Activated naive CD8-positive, alpha-beta T cell treated with anti-CD3 and anti-CD28 coated beads, Interleukin-2, amount 50 U/mL, for 24 hours (primary cell): Measurements from ENCODE around the gene FOSL2.
A peak's percentile ranks its signal among the peaks of the same experiment; 100 is the strongest.

ENCODE experiments used
- ATAC-seq: fragments of 150-1000 bp; cut with Tn5 transposase; one replicate; pipeline ENCODE4 v1.10.0; 2021
- DNase-seq: peaks from one replicate; pipeline ENCODE4 v3.0.0; 2021
- H3K27ac Mint-ChIP-seq: one replicate; pipeline ENCODE4 v1.8.0; 2021; ENCODE audit warnings: mild to moderate bottlenecking, mixed read lengths
- H3K27me3 Mint-ChIP-seq: one replicate; pipeline ENCODE4 v1.8.0; 2021; ENCODE audit warnings: mixed read lengths
- H3K36me3 Mint-ChIP-seq: one replicate; pipeline ENCODE4 v1.8.0; 2021; ENCODE audit warnings: low read depth, mixed read lengths
- H3K4me1 Mint-ChIP-seq: one replicate; pipeline ENCODE4 v1.8.0; 2021; ENCODE audit warnings: mixed read lengths
- H3K4me3 Mint-ChIP-seq: one replicate; pipeline ENCODE4 v1.8.0; 2021; ENCODE audit warnings: mild to moderate bottlenecking, moderate library complexity, mixed read lengths
- H3K9me3 Mint-ChIP-seq: one replicate; pipeline ENCODE4 v1.8.0; 2021; ENCODE audit warnings: mixed read lengths

The FOSL2 gene

DNA sequence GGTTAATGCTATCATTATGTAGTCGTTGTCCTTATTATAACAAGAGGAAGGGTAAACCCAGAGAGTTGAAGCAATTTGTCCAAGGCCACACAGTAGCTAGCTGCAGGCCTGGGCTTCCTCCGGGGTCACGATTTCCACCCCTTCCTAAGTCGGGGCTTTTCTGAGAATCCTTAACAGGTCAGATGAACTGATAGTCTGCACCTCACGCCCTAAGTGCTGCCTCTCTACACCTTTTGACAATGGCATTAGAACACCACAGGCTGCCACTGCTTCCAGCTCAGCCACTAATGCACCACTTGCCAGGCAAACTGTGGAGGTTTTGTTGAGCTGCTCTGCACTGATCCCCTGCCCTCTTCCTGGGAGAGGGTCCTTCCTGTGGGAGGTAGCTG, 37.7 kb downstream of the FOSL2 start:
- Mint-ChIP-seq H3K4me1 (peaks cover 25% of the 10 kb centered on the region), H3K36me3 (no peaks in the 10 kb centered on the region), H3K27me3 (no peaks in the 10 kb centered on the region), H3K4me3 (no peak overlapping the region), H3K9me3 (peaks cover 6% of the 10 kb centered on the region), H3K27ac (no peak overlapping the region)
- ATAC-seq: peak; percentile 13
- no peak for DNase-seq

DNA sequence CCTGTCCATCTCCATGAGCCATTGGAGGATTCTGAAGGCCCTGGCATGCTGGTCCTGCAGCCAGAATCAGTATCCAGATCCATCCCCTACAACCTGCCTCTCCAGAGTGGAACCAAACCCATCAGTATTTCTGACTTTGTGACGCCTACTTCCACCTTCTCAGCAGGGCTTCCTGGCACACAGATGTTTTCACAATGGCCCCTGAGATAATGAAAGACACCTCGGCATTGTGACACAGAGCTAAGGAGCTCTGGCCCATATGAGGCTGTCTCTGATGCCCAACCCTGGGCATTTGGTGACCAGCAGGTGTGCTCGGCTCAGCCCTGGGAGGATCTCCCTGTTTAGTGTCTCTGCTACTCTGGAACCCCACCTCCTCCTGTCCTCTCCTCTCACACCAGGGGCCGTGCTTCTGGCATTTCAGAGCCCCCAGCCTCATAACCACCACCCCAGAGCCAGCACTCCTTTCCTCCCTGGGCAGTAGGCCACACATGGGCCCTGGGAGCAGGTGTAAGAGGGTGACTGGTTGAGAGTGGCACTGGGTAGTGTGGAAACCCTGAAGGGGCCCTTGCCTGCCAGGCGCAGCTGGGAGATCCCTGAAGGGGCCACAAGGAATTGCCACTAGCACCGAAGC, 38.2 kb downstream of the FOSL2 start:
- H3K27me3 Mint-ChIP-seq: no peaks in the 10 kb centered on the region
- no peaks in the 10 kb centered on the region for H3K36me3 Mint-ChIP-seq
- no peak overlapping the region for H3K27ac Mint-ChIP-seq
- H3K4me1 Mint-ChIP-seq: peaks cover 24% of the 10 kb centered on the region
- peaks cover 6% of the 10 kb centered on the region for H3K9me3 Mint-ChIP-seq
- H3K4me3 Mint-ChIP-seq: no peak overlapping the region
- DNase-seq (no peak), ATAC-seq (no peak)

DNA sequence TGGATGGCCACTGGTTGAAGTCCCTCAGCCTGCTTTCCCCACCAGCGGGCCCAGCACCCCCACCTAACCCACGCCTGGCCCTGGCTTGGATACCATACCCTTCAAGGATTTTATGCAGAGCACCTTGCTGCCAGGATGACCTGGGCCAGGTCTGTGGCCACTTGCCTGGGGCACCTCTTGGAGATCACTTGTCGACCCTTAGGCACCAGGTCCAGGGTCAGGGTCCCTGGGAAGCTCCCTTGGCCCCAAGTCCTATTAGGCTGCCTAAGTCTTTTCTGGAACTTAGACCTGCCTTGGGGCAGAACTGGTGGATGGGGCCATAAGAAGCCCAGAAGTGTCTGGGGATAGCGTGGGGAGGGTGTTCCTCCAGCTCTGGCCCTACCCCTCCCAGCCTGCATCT, 39.1 kb downstream of the FOSL2 start:
- Mint-ChIP-seq H3K4me3 (no peak overlapping the region), H3K36me3 (no peaks in the 10 kb centered on the region), H3K27me3 (no peaks in the 10 kb centered on the region), H3K9me3 (peaks cover 6% of the 10 kb centered on the region), H3K27ac (no peak overlapping the region), H3K4me1 (peaks cover 22% of the 10 kb centered on the region)
- no peak for DNase-seq
- no peak for ATAC-seq

DNA sequence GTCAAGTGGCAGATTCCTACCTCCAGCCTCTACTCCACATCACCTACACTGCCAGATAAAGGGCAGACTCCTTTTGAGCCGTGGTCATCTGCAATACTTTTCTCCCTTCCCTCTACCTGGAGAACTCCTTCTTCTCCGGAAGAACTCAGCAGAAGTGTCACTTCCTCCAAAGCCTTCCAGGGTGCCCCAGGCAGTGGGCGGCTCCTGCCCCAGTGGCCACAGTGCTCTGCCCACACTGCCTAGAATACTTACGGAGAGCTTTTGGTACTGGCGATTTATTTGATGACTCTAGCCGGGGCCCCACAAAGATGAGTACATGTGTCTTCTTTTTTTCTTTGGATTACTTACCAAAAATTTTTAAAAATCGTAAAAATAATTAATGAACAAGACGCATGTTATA, 39.7 kb downstream of the FOSL2 start:
- Mint-ChIP-seq H3K9me3 (peaks cover 6% of the 10 kb centered on the region), H3K4me1 (peaks cover 22% of the 10 kb centered on the region), H3K27me3 (no peaks in the 10 kb centered on the region), H3K27ac (no peak overlapping the region), H3K36me3 (no peaks in the 10 kb centered on the region), H3K4me3 (no peak overlapping the region)
- DNase-seq: no peak
- ATAC-seq: no peak

DNA sequence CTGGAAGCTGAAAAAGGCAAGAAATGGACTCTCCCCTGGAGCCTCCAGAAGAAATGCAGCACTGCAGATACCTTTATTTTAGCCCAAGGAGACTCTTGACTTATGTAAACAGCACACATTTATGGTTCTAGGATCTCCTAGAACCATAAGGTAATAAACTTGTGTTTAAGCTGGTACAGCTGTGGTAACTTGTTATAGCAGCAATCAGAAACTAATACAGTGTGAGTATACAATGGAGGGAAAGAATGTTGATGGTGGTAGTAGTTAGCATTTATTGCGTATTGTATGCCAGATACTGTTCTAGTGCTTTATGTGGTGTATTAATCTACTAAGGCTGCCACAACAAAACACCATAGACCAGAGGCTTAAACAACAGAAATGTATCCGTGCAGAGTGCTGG, 40.6 kb downstream of the FOSL2 start:
- H3K4me3 Mint-ChIP-seq: no peak overlapping the region
- no peak for ATAC-seq
- peaks cover 6% of the 10 kb centered on the region for H3K9me3 Mint-ChIP-seq
- H3K4me1 Mint-ChIP-seq: peaks cover 26% of the 10 kb centered on the region
- H3K27me3 Mint-ChIP-seq: no peaks in the 10 kb centered on the region
- H3K36me3 Mint-ChIP-seq: no peaks in the 10 kb centered on the region
- DNase-seq: no peak
- no peak overlapping the region for H3K27ac Mint-ChIP-seq

DNA sequence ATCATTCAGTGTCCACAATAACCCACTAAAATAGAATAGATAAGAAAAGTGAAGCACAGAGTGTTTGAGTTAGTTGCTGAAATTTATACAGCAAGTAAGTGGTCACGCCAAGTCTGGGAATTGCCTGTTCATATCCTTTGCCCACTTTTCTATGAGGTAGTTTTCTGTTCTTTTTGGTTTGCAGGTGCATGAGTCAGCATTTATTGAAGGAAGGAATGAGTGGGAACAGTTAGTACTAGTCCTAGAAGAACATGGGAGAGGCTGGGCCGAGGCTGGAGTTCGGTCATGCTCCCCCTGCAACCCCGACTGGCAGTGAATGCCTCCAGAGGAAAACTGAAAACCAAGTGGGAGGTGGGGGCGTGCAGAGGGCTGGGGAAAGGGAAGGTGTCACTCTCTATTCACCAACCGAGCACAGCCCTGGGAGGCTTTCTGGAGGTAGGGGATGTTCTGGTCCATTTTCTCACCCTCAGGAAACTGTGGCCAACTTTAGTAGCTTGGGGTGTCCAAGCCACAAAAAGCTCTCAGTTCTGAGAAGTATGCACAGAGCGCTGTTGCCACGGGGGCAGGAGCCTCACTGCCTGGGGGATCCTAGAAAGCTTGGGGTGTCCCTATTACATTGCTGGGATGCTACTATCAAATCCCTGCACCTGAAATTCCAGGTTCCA, 41.4 kb downstream of the FOSL2 start:
- Mint-ChIP-seq H3K4me3 (no peak overlapping the region), H3K4me1 (peaks cover 34% of the 10 kb centered on the region), H3K27me3 (no peaks in the 10 kb centered on the region), H3K9me3 (peaks cover 6% of the 10 kb centered on the region), H3K36me3 (no peaks in the 10 kb centered on the region), H3K27ac (no peak overlapping the region)
- DNase-seq: no peak
- no peak for ATAC-seq

DNA sequence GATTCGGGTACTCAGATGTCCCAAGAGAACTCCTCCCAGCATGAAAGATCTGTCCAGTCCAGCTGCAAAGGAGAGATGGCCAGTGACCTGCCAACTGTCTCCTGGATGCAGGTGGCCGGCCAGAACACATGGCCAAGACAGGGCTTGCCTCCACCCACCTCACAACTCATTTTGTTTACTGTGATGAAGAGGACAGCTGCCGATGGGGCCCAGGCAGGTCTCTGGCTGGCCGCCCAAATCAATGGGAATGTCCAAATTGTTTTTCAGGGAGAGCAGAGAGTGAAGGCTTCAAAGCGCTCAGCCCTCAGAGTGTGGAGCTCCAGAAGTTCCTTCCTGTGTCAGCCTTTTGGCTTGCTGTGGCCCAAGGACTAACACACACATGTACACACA, 41.9 kb downstream of the FOSL2 start:
- H3K9me3 Mint-ChIP-seq: peaks cover 6% of the 10 kb centered on the region
- DNase-seq (no peak), ATAC-seq (no peak)
- H3K4me1 Mint-ChIP-seq: peaks cover 35% of the 10 kb centered on the region
- no peak overlapping the region for H3K27ac Mint-ChIP-seq
- no peak overlapping the region for H3K4me3 Mint-ChIP-seq
- H3K27me3 Mint-ChIP-seq: no peaks in the 10 kb centered on the region
- no peaks in the 10 kb centered on the region for H3K36me3 Mint-ChIP-seq

DNA sequence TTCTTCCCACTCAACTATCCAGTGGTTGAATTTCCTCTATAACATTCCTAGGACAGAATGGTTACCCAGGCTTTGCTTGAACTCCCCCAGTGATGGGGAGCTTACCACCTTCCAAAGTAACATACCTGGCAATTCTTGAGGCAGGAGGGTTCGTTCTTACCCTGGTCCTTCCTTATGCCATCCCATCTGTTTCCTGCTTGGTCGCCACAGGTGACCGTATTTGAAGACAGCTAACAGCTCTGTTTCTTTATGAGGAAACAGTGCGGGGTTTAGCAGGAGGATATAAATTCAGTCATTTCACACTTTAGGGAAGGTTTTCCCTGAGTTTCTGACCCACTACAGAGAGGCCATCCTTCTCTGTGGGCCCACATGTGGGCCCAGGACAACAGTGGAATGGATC, 42.6 kb downstream of the FOSL2 start:
- Mint-ChIP-seq H3K27ac (no peak overlapping the region), H3K9me3 (peaks cover 6% of the 10 kb centered on the region), H3K4me3 (no peak overlapping the region), H3K4me1 (peaks cover 35% of the 10 kb centered on the region), H3K36me3 (no peaks in the 10 kb centered on the region), H3K27me3 (no peaks in the 10 kb centered on the region)
- no peak for ATAC-seq
- no peak for DNase-seq

DNA sequence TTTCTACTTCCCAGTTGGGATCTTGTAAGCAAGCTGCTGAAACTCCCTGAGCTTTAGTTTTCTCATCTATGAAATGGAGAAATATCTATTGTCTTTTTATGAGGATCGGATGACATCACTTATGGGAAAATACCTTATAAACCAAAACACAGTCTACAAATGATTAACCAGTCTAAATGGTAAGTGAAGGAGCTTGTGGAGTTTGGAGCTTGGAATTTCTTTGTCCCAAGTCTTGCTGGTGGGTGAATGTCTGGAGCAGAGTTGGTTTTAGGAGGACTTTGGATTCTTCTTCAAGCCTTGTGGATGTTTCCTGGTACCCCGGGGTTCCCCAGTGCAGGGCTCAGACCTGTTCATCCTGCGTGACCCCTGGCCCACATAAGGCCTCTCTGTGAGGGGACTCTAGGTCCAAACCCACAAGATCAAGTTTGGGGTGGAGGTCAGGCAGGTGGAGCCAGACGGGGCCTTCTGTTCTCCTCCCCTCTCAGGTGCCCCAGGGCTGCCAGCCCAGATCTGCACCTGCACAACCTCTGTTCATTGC, 43.2 kb downstream of the FOSL2 start:
- Mint-ChIP-seq H3K27ac (peak overlapping the region; percentile 34), H3K27me3 (no peaks in the 10 kb centered on the region), H3K4me3 (no peak overlapping the region), H3K9me3 (peaks cover 6% of the 10 kb centered on the region), H3K36me3 (no peaks in the 10 kb centered on the region), H3K4me1 (peaks cover 33% of the 10 kb centered on the region)
- DNase-seq (no peak), ATAC-seq (no peak)

DNA sequence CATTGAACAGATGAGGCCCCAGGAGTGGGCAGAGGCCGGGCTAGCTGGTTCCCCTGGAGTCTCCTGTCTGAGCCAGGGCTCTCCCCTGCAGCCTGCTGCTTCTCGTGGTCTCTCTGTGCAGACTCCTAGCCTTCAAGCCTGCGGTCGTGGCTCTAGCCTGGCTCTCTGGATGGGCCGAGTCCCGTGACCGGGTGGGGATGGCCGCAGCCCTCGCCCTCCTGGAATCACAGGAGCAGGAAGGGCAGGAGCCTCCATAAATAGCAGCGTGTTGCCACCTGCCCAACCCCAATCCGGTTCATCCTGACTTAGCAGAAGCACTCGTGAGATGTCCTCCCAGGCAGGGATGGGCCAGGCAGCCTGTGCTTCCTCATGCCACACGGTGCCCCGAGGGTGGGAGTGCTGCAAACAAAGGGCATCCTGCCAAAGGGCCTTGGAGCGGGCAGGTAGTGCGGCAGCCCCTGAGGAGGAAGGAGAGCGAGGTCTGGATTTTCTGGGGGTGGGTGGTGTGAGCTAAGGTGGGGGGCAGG, 43.9 kb downstream of the FOSL2 start:
- DNase-seq: no peak
- ATAC-seq: no peak
- no peak overlapping the region for H3K4me3 Mint-ChIP-seq
- no peaks in the 10 kb centered on the region for H3K36me3 Mint-ChIP-seq
- H3K9me3 Mint-ChIP-seq: peaks cover 6% of the 10 kb centered on the region
- no peaks in the 10 kb centered on the region for H3K27me3 Mint-ChIP-seq
- H3K27ac Mint-ChIP-seq: no peak overlapping the region
- peaks cover 33% of the 10 kb centered on the region for H3K4me1 Mint-ChIP-seq

DNA sequence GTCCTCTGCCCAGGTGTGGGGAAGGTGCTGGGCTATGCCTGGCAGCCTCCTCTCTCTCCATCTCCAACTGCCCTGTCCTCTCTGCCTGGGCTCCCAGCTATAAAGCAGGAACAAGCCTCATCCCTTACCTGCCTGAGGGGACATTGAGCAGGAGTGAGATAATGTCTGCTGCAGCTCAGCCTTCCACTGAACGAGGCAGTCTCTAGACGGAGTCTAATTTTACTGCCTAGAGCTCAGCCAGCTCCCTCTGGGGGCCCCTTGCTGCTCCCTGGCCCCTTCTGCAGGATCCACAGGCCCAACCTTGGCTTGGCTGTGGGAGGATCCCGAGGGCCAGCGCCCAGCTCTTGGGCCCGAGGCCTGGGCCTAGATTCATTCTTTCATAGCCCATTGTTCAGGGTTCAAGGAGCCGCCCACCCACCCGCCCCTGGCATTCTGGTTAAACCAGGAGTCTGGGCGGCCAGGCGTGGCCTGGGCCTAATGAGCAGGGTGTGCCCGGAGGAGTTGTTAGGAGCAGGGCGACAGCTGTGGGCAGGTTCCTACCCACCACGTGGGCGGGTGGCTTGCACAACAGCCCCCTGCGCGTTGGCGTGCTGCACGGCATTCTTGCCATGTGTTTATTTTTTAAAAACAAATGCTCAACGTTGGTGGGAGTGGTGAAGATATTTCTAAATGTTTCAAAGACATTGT, 44.6 kb downstream of the FOSL2 start:
- Mint-ChIP-seq H3K4me3 (no peak overlapping the region), H3K27me3 (no peaks in the 10 kb centered on the region), H3K36me3 (no peaks in the 10 kb centered on the region), H3K4me1 (peaks cover 40% of the 10 kb centered on the region), H3K27ac (no peak overlapping the region), H3K9me3 (peaks cover 6% of the 10 kb centered on the region)
- ATAC-seq: no peak
- DNase-seq: no peak

DNA sequence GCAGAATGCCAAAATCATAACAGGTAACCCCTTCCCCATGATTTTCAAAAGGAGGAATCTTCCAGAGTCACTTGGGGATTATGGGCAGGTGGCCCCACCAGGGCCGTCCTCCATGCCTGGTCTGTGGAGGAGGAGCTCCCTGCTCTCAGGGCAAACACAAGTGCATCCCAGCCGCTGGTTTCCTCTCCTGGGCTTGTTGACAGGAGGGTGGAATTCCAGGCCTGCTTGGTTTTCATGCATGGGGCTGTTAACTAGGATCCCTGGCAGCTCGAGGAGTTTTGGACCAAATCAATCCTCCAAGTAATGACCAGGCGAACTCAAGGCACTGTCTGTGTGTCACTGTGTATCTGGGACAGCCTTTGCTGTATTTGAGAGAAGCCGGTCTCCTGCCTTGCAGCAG, 45.3 kb downstream of the FOSL2 start:
- Mint-ChIP-seq H3K9me3 (peaks cover 6% of the 10 kb centered on the region), H3K36me3 (no peaks in the 10 kb centered on the region), H3K4me1 (peaks cover 44% of the 10 kb centered on the region), H3K27me3 (no peaks in the 10 kb centered on the region), H3K27ac (no peak overlapping the region), H3K4me3 (no peak overlapping the region)
- ATAC-seq (no peak), DNase-seq (no peak)

DNA sequence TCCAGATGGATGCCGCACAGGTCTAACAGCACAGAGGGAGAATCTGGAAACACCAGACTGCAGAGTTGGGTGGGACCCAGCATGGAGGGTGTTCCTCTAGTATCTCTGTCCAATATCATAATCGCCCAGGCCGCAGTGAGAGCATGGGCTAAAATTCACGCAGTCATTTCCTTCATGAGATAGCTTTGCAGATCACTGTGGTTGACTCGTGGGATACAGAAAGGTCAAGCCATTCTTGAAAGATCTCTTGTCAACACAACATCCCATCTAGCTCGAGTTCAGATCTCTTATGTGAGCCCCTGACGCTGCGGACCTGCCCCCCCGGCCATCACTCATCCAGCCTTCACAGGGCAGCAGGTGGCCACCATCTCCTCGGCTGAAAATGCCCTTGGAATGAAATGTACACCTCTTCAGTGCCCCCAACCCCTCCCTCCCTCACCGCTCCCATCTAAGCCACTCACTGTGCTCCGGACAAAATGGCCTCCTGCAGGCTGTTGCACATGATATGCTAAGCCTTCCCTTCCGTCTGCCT, 45.9 kb downstream of the FOSL2 start:
- no peaks in the 10 kb centered on the region for H3K36me3 Mint-ChIP-seq
- ATAC-seq: peak; percentile 58
- peaks cover 45% of the 10 kb centered on the region for H3K4me1 Mint-ChIP-seq
- DNase-seq: no peak
- H3K9me3 Mint-ChIP-seq: peaks cover 6% of the 10 kb centered on the region
- no peaks in the 10 kb centered on the region for H3K27me3 Mint-ChIP-seq
- no peak overlapping the region for H3K4me3 Mint-ChIP-seq
- no peak overlapping the region for H3K27ac Mint-ChIP-seq

DNA sequence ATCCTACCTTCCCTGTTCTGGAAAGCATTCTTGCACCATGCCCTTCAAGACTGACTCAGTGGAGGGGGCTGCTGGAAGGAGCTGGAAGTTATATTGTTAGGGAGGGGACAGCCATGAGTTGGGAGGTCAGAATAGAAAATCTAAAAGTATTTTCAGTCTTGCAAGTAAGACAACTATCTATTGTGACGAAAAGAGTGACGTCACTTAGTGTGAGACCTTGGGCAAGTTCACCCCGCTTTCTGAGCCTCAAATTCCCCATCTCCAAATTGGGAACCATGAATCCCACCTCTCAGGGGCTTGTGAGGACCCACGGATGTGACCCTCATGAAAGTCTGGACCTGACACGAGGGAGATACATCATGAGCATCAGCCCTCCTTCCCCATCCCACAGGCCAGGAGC, 46.5 kb downstream of the FOSL2 start:
- ATAC-seq (no peak), DNase-seq (no peak)
- Mint-ChIP-seq H3K9me3 (peaks cover under 1% of the 10 kb centered on the region), H3K4me3 (no peak overlapping the region), H3K27me3 (no peaks in the 10 kb centered on the region), H3K27ac (no peak overlapping the region), H3K36me3 (no peaks in the 10 kb centered on the region), H3K4me1 (peaks cover 40% of the 10 kb centered on the region)

DNA sequence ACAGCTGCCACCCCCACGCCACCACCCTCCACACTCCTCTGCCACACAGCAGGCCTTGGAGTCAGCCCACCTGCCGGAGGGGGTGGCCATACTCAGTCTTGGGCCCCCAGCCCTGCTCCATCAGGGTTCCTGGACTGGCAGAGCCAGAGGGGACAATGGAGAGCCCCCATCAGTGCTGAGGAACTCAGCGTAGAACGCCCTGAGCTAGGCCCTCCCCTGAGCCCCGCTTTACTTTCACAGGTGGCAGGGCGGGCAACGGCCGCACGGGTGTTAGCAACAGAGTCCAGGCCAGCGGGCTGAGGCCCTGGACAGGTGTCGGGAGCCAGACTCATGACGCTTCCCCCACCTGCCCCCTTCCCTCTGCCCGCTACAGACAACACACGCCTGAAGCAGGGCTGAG, 47.1 kb downstream of the FOSL2 start:
- H3K4me3 Mint-ChIP-seq: no peak overlapping the region
- no peak for DNase-seq
- H3K27ac Mint-ChIP-seq: no peak overlapping the region
- no peaks in the 10 kb centered on the region for H3K36me3 Mint-ChIP-seq
- H3K27me3 Mint-ChIP-seq: no peaks in the 10 kb centered on the region
- H3K9me3 Mint-ChIP-seq: no peaks in the 10 kb centered on the region
- no peak for ATAC-seq
- peaks cover 40% of the 10 kb centered on the region for H3K4me1 Mint-ChIP-seq
